SK-MEL-5 (cell line): ENCODE measurements around the gene GAS7. TPM values are rescaled to one million over a fixed set of nuclear protein-coding genes. Genes with fewer than 3 reads are reported as not detected.
"Not testable (repeated sequence)": the region's sequence is repeated elsewhere in the genome, so short reads cannot be mapped to it uniquely, and the experiment has no call there.

Experiments
- DNase-seq: peaks from one replicate; pipeline ENCODE4 v3.0.0-alpha.2; 2016; ENCODE audit warnings: low read depth, low spot score
- in situ Hi-C: cut with HindIII; loops from 2 replicates; pipeline ENCODE4 v1.10.0; 2016; ENCODE audit warnings: low sequenced_read_pairs, high pct_unique_total_duplicates, low pct_unique_long_range_greater_than_20kb
- total RNA-seq: library from RNA; depleted of rRNA; stranded (reverse); fragments of >200 nt; shearing (Covaris generic); gene quantifications from 2 replicates; pipeline ENCODE4 v1.2.3, GENCODE V29; 2014

GAS7 gene
- total RNA-seq, 1 experiment from 2014 or later = 115 TPM

GRCh38 chr17:10073941-10074340 lies 124.5 kb downstream of the GAS7 start:
- DNase-seq = no peak
- in situ Hi-C loops = no loop called here

GRCh38 chr17:10072556-10073425 lies 125.6 kb downstream of the GAS7 start:
- in situ Hi-C loops = no loop called here
- DNase-seq = no peak

- no peak for DNase-seq
- in situ Hi-C loops = no loop called here
Measured at GRCh38 chr17:10072086-10072485, 126.3 kb downstream of the GAS7 start.

- DNase-seq = no peak
- in situ Hi-C loops = no loop called here
Measured at GRCh38 chr17:10071141-10071540, 127.3 kb downstream of the GAS7 start.

GRCh38 chr17:10070690-10071089 lies 127.7 kb downstream of the GAS7 start:
- in situ Hi-C loops = no loop called here

GRCh38 chr17:10069301-10069700 lies 129.1 kb downstream of the GAS7 start:
- DNase-seq = no peak

More at GRCh38 chr17:10070690-10071089, 127.7 kb downstream of the GAS7 start:
- DNase-seq = no peak

GRCh38 chr17:10067446-10068143 lies 130.8 kb downstream of the GAS7 start:
- in situ Hi-C loops = no loop called here
- DNase-seq = no peak

More at GRCh38 chr17:10069301-10069700, 129.1 kb downstream of the GAS7 start:
- in situ Hi-C loops = no loop called here

- in situ Hi-C loops = no loop called here
- no peak for DNase-seq
Measured at GRCh38 chr17:10064536-10064935, 133.9 kb downstream of the GAS7 start.

GRCh38 chr17:10063730-10064241 lies 134.6 kb downstream of the GAS7 start:
- no peak for DNase-seq
- in situ Hi-C loops = no loop called here

GRCh38 chr17:10062691-10063385 lies 135.6 kb downstream of the GAS7 start:
- in situ Hi-C loops = no loop called here
- DNase-seq = no peak

- no peak for DNase-seq
- in situ Hi-C loops = no loop called here
Measured at GRCh38 chr17:10061111-10061845, 137.1 kb downstream of the GAS7 start.

GRCh38 chr17:10060526-10060925 lies 137.9 kb downstream of the GAS7 start:
- no peak for DNase-seq
- in situ Hi-C loops = no loop called here

GRCh38 chr17:10059684-10060211 lies 138.7 kb downstream of the GAS7 start:
- DNase-seq = no peak
- in situ Hi-C loops = no loop called here

GRCh38 chr17:10058921-10059683 lies 139.3 kb downstream of the GAS7 start:
- no peak for DNase-seq
- in situ Hi-C loops = no loop called here

GRCh38 chr17:10057466-10057865 lies 140.9 kb downstream of the GAS7 start:
- DNase-seq, in situ Hi-C loops: not testable (repeated sequence)

GRCh38 chr17:10055262-10055975 lies 143.0 kb downstream of the GAS7 start:
- in situ Hi-C loops = no loop called here
- DNase-seq = no peak
